Astrocyte (in vitro differentiated cells and primary cell): Measurements from ENCODE around the gene OR2AT4. TPM values are rescaled to one million over a fixed set of nuclear protein-coding genes. Genes with fewer than 3 reads are reported as not detected.

Experiments
- DNase-seq: peaks from one replicate; pipeline ENCODE4 v3.0.0-alpha.2; 2010; ENCODE audit warnings: low read depth
- FAIRE-seq: peaks from 2 replicates; lab custom pipeline; 2011; peaks lifted over from hg19 to GRCh38; lab: Jason Lieb, UNC
- H2AFZ ChIP-seq: 2 replicates; pipeline ENCODE4 v1.6.0; 2012; ENCODE audit warnings: low read depth, low read length, inconsistent platforms
- H3K27ac ChIP-seq: 2 replicates; pipeline ENCODE4 v1.5.1; 2011; ENCODE audit warnings: low read depth, low read length, inconsistent platforms
- H3K27me3 ChIP-seq: 2 replicates; pipeline ENCODE4 v1.6.0; 2011; ENCODE audit warnings: low read length, inconsistent platforms; ENCODE audit not compliant: insufficient read depth
- H3K36me3 ChIP-seq: 2 replicates; pipeline ENCODE4 v1.5.1; 2011; ENCODE audit warnings: low read length, inconsistent platforms; ENCODE audit not compliant: insufficient read depth
- H3K4me1 ChIP-seq: 2 replicates; pipeline ENCODE4 v1.5.1; 2011; ENCODE audit warnings: low read length, inconsistent platforms; ENCODE audit not compliant: insufficient read depth
- H3K4me2 ChIP-seq: 2 replicates; pipeline ENCODE4 v1.6.0; 2012; ENCODE audit warnings: low read length, inconsistent platforms
- H3K4me3 ChIP-seq: 2 replicates; pipeline ENCODE4 v1.5.1; 2011; ENCODE audit warnings: low read depth, mild to moderate bottlenecking, low read length, inconsistent platforms; ENCODE audit not compliant: insufficient read depth
- H3K79me2 ChIP-seq: 2 replicates; pipeline ENCODE4 v1.6.0; 2012; ENCODE audit warnings: mild to moderate bottlenecking, low read length, inconsistent platforms; ENCODE audit not compliant: insufficient read depth
- H3K9ac ChIP-seq: 2 replicates; pipeline ENCODE4 v1.6.0; 2012; ENCODE audit warnings: mild to moderate bottlenecking, low read length, inconsistent platforms
- H3K9me3 ChIP-seq: 2 replicates; pipeline ENCODE4 v1.5.1; 2012; ENCODE audit warnings: low read depth, mild to moderate bottlenecking, low read length, inconsistent platforms; ENCODE audit not compliant: insufficient read depth
- H4K20me1 ChIP-seq: 2 replicates; pipeline ENCODE4 v1.6.0; 2012; ENCODE audit warnings: low read length, inconsistent platforms; ENCODE audit not compliant: insufficient read depth
- H3K27ac Mint-ChIP-seq: one replicate; pipeline ENCODE4 v1.8.0; 2021; ENCODE audit warnings: mild to moderate bottlenecking, mixed read lengths; ENCODE audit not compliant: unreplicated experiment
- H3K27me3 Mint-ChIP-seq: one replicate; pipeline ENCODE4 v1.8.0; 2021; ENCODE audit warnings: low read depth, mixed read lengths; ENCODE audit not compliant: unreplicated experiment
- H3K36me3 Mint-ChIP-seq: one replicate; pipeline ENCODE4 v1.8.0; 2021; ENCODE audit warnings: low read depth, mixed read lengths; ENCODE audit not compliant: unreplicated experiment
- H3K4me1 Mint-ChIP-seq: one replicate; pipeline ENCODE4 v1.8.0; 2021; ENCODE audit warnings: low read depth, mixed read lengths; ENCODE audit not compliant: unreplicated experiment
- H3K4me3 Mint-ChIP-seq: one replicate; pipeline ENCODE4 v1.8.0; 2021; ENCODE audit warnings: mild to moderate bottlenecking, moderate library complexity, mixed read lengths; ENCODE audit not compliant: unreplicated experiment
- H3K9me3 Mint-ChIP-seq: one replicate; pipeline ENCODE4 v1.8.0; 2021; ENCODE audit warnings: mild to moderate bottlenecking, mixed read lengths; ENCODE audit not compliant: unreplicated experiment
- CTCF ChIP-seq: IDR thresholded peaks from 2 replicates; pipeline ENCODE4 v1.5.1; 2011; ENCODE audit warnings: low read depth, mild to moderate bottlenecking, inconsistent platforms, low read length, moderate library complexity; ENCODE audit not compliant: insufficient read depth
- EZH2 ChIP-seq: IDR thresholded peaks from 2 replicates; pipeline ENCODE4 v1.6.1; 2012; ENCODE audit warnings: mild to moderate bottlenecking, low read length, inconsistent platforms; ENCODE audit not compliant: insufficient read depth
- total RNA-seq: library from RNA; stranded (reverse); gene quantifications from 2 replicates; pipeline ENCODE4 v1.2.1, GENCODE V29; 2021

OR2AT4 gene
- total RNA-seq, 1 donor from 2014 or later = not detected

GRCh38 chr11:75035256-75035655, 61.4 kb downstream of the OR2AT4 start:
- H4K20me1 ChIP-seq = no peaks in the 10 kb centered on the region
- H3K4me2 ChIP-seq = no peak overlapping the region
- H3K79me2 ChIP-seq = no peaks in the 10 kb centered on the region
- Mint-ChIP-seq H3K27ac (no peak overlapping the region), H3K36me3 (no peaks in the 10 kb centered on the region), H3K4me1 (peaks cover 18% of the 10 kb centered on the region), H3K4me3 (no peak overlapping the region), H3K27me3 (no peaks in the 10 kb centered on the region), H3K9me3 (peaks cover 4% of the 10 kb centered on the region)
- no peak overlapping the region for H3K27ac ChIP-seq
- peaks cover 12% of the 10 kb centered on the region for H3K4me1 ChIP-seq
- DNase-seq = no peak
- no peaks in the 10 kb centered on the region for H3K27me3 ChIP-seq
- FAIRE-seq = no peak
- no peak for TF ChIP-seq EZH2
- TF ChIP-seq CTCF = no peak
- H3K4me3 ChIP-seq = no peak overlapping the region
- no peak overlapping the region for H2AFZ ChIP-seq
- no peaks in the 10 kb centered on the region for H3K9me3 ChIP-seq
- H3K9ac ChIP-seq = no peak overlapping the region
- no peaks in the 10 kb centered on the region for H3K36me3 ChIP-seq

GRCh38 chr11:75033916-75034315, 62.8 kb downstream of the OR2AT4 start:
- H3K4me1 Mint-ChIP-seq = peaks cover 11% of the 10 kb centered on the region
- no peak overlapping the region for H3K27ac Mint-ChIP-seq
- FAIRE-seq (no peak), DNase-seq (no peak)
- Histone ChIP-seq H3K27me3 (no peaks in the 10 kb centered on the region), H3K36me3 (no peaks in the 10 kb centered on the region), H3K4me2 (no peak overlapping the region), H2AFZ (no peak overlapping the region), H4K20me1 (no peaks in the 10 kb centered on the region), H3K9ac (no peak overlapping the region), H3K79me2 (no peaks in the 10 kb centered on the region), H3K4me3 (no peak overlapping the region), H3K4me1 (peaks cover 12% of the 10 kb centered on the region), H3K27ac (no peak overlapping the region), H3K9me3 (no peaks in the 10 kb centered on the region)
- no peaks in the 10 kb centered on the region for H3K36me3 Mint-ChIP-seq
- no peak overlapping the region for H3K4me3 Mint-ChIP-seq
- peaks cover 4% of the 10 kb centered on the region for H3K9me3 Mint-ChIP-seq
- no peak for TF ChIP-seq EZH2
- TF ChIP-seq CTCF = no peak
- H3K27me3 Mint-ChIP-seq = peaks cover 5% of the 10 kb centered on the region

DNA sequence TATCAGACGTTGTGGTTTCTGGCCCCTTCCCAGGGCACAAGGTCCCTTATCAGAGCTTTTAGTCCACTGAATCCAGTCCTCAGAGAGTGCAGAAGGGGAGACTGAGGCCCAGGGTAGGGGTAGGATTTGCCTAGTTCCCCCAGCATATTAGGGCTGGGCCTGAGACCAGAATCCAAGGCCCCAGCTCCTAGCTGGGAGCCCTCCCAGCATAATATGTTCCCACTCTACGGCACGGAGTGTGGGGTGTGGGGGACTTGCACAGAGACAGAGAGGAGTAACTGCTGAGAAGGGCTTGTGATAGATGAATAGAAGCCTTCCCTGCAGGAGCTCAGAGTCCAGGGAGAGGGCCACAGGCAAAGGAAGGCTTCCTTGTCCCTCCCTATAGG, 64.1 kb downstream of the OR2AT4 start:
- Histone ChIP-seq H3K9ac (no peak overlapping the region), H4K20me1 (no peaks in the 10 kb centered on the region), H3K4me2 (no peak overlapping the region), H2AFZ (no peak overlapping the region), H3K4me3 (no peak overlapping the region), H3K27ac (no peak overlapping the region), H3K9me3 (no peaks in the 10 kb centered on the region), H3K36me3 (no peaks in the 10 kb centered on the region), H3K27me3 (no peaks in the 10 kb centered on the region), H3K79me2 (no peaks in the 10 kb centered on the region), H3K4me1 (peaks cover 12% of the 10 kb centered on the region)
- TF ChIP-seq CTCF (no peak), EZH2 (no peak)
- H3K27me3 Mint-ChIP-seq = peaks cover 17% of the 10 kb centered on the region
- H3K27ac Mint-ChIP-seq = no peak overlapping the region
- H3K36me3 Mint-ChIP-seq = no peaks in the 10 kb centered on the region
- H3K4me1 Mint-ChIP-seq = peaks cover 11% of the 10 kb centered on the region
- FAIRE-seq = no peak
- H3K4me3 Mint-ChIP-seq = no peak overlapping the region
- DNase-seq = no peak
- peaks cover 4% of the 10 kb centered on the region for H3K9me3 Mint-ChIP-seq
